ENCODE measurements around the gene MTMR11.

DNA sequence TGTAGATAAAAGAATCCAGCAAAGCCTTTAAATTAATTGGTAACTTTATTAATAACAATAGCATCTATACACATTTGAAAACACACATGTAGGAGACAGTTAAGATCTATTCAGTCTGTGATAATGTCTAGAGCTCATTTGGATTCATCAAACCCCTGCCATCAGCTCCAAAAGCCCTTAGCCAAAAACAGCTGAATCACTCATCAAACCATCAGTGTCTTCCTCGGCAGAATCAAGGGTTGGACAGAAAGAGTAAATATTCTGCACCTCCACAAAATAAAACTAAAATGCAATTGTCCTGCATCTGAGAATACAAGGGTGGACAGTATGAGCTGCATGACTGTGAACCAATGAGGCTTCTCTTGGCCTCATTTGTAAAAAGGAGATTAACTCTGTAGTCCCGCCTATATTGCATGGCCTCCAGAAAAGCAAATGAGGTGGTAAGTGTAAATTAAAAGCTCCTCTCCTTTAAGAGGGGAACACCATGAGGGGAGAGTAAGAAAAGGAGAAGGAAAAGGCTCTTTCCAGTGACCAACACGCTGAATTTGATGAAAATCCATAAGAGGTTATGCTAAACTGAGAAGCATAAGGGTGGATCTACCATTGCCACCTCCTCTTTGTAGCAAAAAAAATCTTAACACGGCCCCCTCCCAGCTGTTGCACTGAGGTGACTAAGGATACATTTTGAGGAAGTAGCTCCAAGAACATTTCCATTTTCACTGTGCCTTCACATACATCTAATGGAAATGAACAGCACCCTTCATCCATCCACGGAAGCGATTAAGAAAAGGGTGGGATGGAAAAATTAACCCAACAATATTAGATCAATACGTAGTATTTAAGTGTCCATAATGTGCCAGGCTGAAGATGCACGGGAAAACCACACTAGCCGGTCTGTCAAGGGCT, 52.0 kb downstream of the MTMR11 start:
- TF ChIP-seq YY1 (IDR thresholded peaks at IDR 0.05; ENCODE audit: low read depth, low read length) (no peak), HCFC1 (IDR thresholded peaks at IDR 0.05; ENCODE audit: low read length) (no peak), POLR2AphosphoS5 (IDR thresholded peaks at IDR 0.05; ENCODE audit: low read length) (no peak), BHLHE40 (IDR thresholded peaks at IDR 0.05; ENCODE audit: borderline replicate concordance in 1 of 2, low read depth in 2 of 2, low read length in 1 of 2) (no peak), HDGF (IDR thresholded peaks at IDR 0.05) (no peak), CTCF (IDR thresholded peaks at IDR 0.05 in 2 of 3, conservative IDR thresholded peaks at IDR 0.05 in 1 of 3; ENCODE audit: control insufficient read depth in 2 of 3, extremely low read depth in 1 of 3, insufficient read depth in 1 of 3, low read depth in 3 of 3, low read length in 3 of 3) (no peak)

Measured in GM12878 (cell line).